Keratinocyte (primary cell): Measurements from ENCODE around the gene ERCC6L2. TPM values are rescaled to one million over a fixed set of nuclear protein-coding genes. Genes with fewer than 3 reads are reported as not detected.

Experiments
- DNase-seq: peaks from one replicate; pipeline ENCODE4 v3.0.0-alpha.2; 2011; ENCODE audit warnings: low read depth, missing footprints, low spot score
- FAIRE-seq: peaks from 2 replicates; lab custom pipeline; 2011; peaks lifted over from hg19 to GRCh38; lab: Jason Lieb, UNC
- H2AFZ ChIP-seq: 2 replicates; pipeline ENCODE4 v1.6.0; 2012; ENCODE audit warnings: low read length, control low read depth, inconsistent platforms; ENCODE audit not compliant: control insufficient read depth
- H3K27ac ChIP-seq: 2 replicates; pipeline ENCODE4 v1.5.1; 2011; ENCODE audit warnings: low read length; ENCODE audit not compliant: control insufficient read depth, insufficient read depth
- H3K27me3 ChIP-seq: 3 replicates; pipeline ENCODE4 v1.6.0; 2011; ENCODE audit warnings: low read length; ENCODE audit not compliant: control insufficient read depth, insufficient read depth; ENCODE audit errors: extremely low read depth
- H3K36me3 ChIP-seq, 2 experiments: 2 replicates in 1 of 2; 3 replicates in 1 of 2; pipeline ENCODE4 v1.5.1; 2011; ENCODE audit warnings: low read length in 2 of 2, mild to moderate bottlenecking in 1 of 2; ENCODE audit not compliant: control insufficient read depth in 2 of 2, insufficient read depth in 2 of 2; ENCODE audit errors: extremely low read depth in 1 of 2
- H3K4me1 ChIP-seq: 3 replicates; pipeline ENCODE4 v1.5.1; 2011; ENCODE audit warnings: low read length; ENCODE audit not compliant: control insufficient read depth, insufficient read depth; ENCODE audit errors: extremely low read depth
- H3K4me2 ChIP-seq: 3 replicates; pipeline ENCODE4 v1.6.0; 2011; ENCODE audit warnings: low read depth, low read length; ENCODE audit not compliant: control insufficient read depth, insufficient read depth; ENCODE audit errors: extremely low read depth
- H3K4me3 ChIP-seq, 3 experiments: fragments of 200-600 bp in 1 of 3; sonication (generic) in 1 of 3; 2 replicates in 2 of 3; 3 replicates in 1 of 3; pipeline ENCODE4 v1.5.1; 2011 to 2016; ENCODE audit warnings: low read length in 3 of 3, mild to moderate bottlenecking in 3 of 3, control low read depth in 2 of 3, inconsistent platforms in 1 of 3, low read depth in 1 of 3, mixed read lengths in 1 of 3, mixed run types in 1 of 3, moderate library complexity in 1 of 3; ENCODE audit not compliant: control insufficient read depth in 2 of 3, insufficient read depth in 2 of 3; ENCODE audit errors: extremely low read depth in 1 of 3
- H3K79me2 ChIP-seq: 2 replicates; pipeline ENCODE4 v1.6.0; 2012; ENCODE audit warnings: low read length; ENCODE audit not compliant: control insufficient read depth, insufficient read depth
- H3K9ac ChIP-seq: 3 replicates; pipeline ENCODE4 v1.6.0; 2011; ENCODE audit warnings: low read length; ENCODE audit not compliant: control insufficient read depth, insufficient read depth; ENCODE audit errors: extremely low read depth
- H3K9me1 ChIP-seq: 3 replicates; pipeline ENCODE4 v1.6.0; 2011; ENCODE audit warnings: low read length; ENCODE audit not compliant: control insufficient read depth, insufficient read depth; ENCODE audit errors: extremely low read depth
- H3K9me3 ChIP-seq: 2 replicates; pipeline ENCODE4 v1.5.1; 2012; ENCODE audit warnings: low read depth, low read length; ENCODE audit not compliant: control insufficient read depth
- H4K20me1 ChIP-seq: 3 replicates; pipeline ENCODE4 v1.6.0; 2011; ENCODE audit warnings: low read length; ENCODE audit not compliant: control insufficient read depth, insufficient read depth; ENCODE audit errors: extremely low read depth
- EZH2 ChIP-seq: IDR thresholded peaks from one replicate; pipeline ENCODE4 v1.6.1; 2012; ENCODE audit warnings: inconsistent platforms, mild to moderate bottlenecking, low read length, moderate library complexity
- dilution Hi-C: fragments of 300-500 bp; cut with MboI; formaldehyde crosslinking; loops from one replicate; pipeline ENCODE4 v1.7.0; 2020; ENCODE audit warnings: low sequenced_read_pairs; ENCODE audit not compliant: extremely low pct_ligation_motif_present
- polyA plus RNA-seq, 5 experiments: library from polyadenylated mRNA; depleted of rRNA in 3 of 5; stranded (reverse) in 3 of 5; stranded (forward) in 1 of 5; unstranded in 1 of 5; fragments of >200 nt; gene quantifications; 1 replicate in 1 of 5; 2 replicates in 3 of 5; 3 replicates in 1 of 5; pipeline versions ENCODE4 v1.2.1 to v1.2.3, GENCODE V29; 2011 to 2012; ENCODE audit warnings: missing spikeins in 2 of 5, low read depth in 1 of 5, low replicate concordance in 1 of 5
- TF ChIP-seq, protein P1 (sequence below), 3 experiments: IDR thresholded peaks in 1 of 3; conservative IDR thresholded peaks in 1 of 3; optimal IDR thresholded peaks in 1 of 3; 2 replicates in 2 of 3; 3 replicates in 1 of 3; pipeline versions ENCODE3 to v1.5.1; 2011; ENCODE audit warnings: low read length in 3 of 3, mild to moderate bottlenecking in 3 of 3, moderate library complexity in 2 of 3, control low read depth in 1 of 3, inconsistent platforms in 1 of 3; ENCODE audit not compliant: insufficient read depth in 2 of 3; ENCODE audit errors: extremely low read depth in 1 of 3

ERCC6L2 gene
- polyA plus RNA-seq, 1 donor (not counting 4 experiments of a cell fraction or from before 2014, with no cell fraction given) = 15.4 TPM

DNA sequence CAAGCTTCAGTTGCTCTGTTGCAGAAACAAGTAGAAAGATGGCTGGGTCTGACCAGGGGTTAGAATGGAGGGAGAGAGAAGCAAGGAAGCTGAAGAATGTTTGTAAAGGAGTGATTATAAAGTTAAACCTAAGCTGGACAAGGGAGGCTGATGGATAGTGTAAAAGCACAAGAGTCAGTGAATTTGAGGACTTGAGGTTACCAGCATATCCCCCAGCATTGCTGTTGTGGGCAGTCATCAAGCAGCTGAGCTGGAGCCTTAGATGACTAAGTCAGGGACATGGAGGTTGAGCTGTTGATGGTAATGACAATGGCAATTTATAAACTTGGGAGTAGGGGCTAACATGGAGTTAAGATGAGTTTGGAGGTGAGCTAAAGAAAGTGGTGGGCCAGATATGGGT is 131.5 kb downstream of the ERCC6L2 start:
- Histone ChIP-seq H3K9ac (no peak overlapping the region), H3K36me3 (peaks cover 3 to 4% of the 10 kb centered on the region in 2 experiments), H3K4me1 (no peaks in the 10 kb centered on the region), H3K79me2 (no peaks in the 10 kb centered on the region), H2AFZ (no peak overlapping the region), H3K9me3 (no peaks in the 10 kb centered on the region), H3K27me3 (no peaks in the 10 kb centered on the region), H3K9me1 (no peaks in the 10 kb centered on the region), H4K20me1 (no peaks in the 10 kb centered on the region), H3K4me3 (no peak overlapping the region), H3K27ac (no peak overlapping the region), H3K4me2 (no peak overlapping the region)
- dilution Hi-C loops = no loop called here
- DNase-seq = no peak
- TF ChIP-seq, protein P1, sequence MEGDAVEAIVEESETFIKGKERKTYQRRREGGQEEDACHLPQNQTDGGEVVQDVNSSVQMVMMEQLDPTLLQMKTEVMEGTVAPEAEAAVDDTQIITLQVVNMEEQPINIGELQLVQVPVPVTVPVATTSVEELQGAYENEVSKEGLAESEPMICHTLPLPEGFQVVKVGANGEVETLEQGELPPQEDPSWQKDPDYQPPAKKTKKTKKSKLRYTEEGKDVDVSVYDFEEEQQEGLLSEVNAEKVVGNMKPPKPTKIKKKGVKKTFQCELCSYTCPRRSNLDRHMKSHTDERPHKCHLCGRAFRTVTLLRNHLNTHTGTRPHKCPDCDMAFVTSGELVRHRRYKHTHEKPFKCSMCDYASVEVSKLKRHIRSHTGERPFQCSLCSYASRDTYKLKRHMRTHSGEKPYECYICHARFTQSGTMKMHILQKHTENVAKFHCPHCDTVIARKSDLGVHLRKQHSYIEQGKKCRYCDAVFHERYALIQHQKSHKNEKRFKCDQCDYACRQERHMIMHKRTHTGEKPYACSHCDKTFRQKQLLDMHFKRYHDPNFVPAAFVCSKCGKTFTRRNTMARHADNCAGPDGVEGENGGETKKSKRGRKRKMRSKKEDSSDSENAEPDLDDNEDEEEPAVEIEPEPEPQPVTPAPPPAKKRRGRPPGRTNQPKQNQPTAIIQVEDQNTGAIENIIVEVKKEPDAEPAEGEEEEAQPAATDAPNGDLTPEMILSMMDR (optimal IDR thresholded peaks at IDR 0.05 in 1 of 3, IDR thresholded peaks at IDR 0.05 in 1 of 3, conservative IDR thresholded peaks at IDR 0.05 in 1 of 3; ENCODE audit: extremely low read depth in 1 of 3, insufficient read depth in 2 of 3, low read length in 3 of 3) = no peak
- no peak for TF ChIP-seq EZH2
- no peak for FAIRE-seq

DNA sequence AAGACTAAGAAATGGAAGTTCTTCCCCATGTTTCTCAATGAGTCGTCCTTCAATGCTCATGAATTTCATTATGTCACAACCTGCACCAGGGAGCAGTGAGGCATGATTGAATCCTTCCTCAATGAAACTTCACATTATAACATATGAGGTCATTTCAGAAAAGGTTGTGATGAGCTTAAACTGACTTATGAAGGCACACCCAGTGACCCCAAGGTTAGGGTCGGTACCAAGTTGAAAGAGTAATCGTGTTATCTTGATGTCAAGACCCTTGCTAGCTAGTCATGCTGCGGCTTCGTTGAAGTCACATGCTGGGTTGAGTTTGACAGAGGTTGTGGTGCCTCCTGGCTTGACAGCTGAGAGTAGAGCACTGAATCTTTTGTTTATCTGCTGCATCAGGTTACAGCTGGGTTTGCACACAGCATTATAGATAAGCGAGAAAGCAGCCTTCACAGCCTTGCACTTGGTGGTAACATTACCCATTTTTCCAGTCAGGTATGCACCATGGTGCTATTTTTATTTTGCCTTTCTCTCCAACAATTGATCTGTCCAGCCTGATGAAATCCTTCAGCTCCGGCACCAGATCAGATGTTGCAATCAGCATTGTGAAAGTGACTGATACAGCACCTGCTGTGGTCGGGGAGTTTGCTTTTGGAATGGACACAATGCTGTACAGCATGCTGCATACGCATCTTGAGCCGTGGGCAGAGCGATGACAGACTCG is 133.2 kb downstream of the ERCC6L2 start:
- Histone ChIP-seq H3K27ac (no peak overlapping the region), H3K36me3 (peaks cover 4% of the 10 kb centered on the region in 2 experiments), H3K9me1 (no peaks in the 10 kb centered on the region), H3K4me2 (no peak overlapping the region), H3K9ac (no peak overlapping the region), H3K27me3 (no peaks in the 10 kb centered on the region), H3K4me1 (no peaks in the 10 kb centered on the region), H3K9me3 (no peaks in the 10 kb centered on the region), H2AFZ (no peak overlapping the region), H3K4me3 (no peak overlapping the region), H4K20me1 (no peaks in the 10 kb centered on the region), H3K79me2 (no peaks in the 10 kb centered on the region)
- dilution Hi-C loops = no loop called here
- no peak for TF ChIP-seq EZH2
- TF ChIP-seq, protein P1 (optimal IDR thresholded peaks at IDR 0.05 in 1 of 3, IDR thresholded peaks at IDR 0.05 in 1 of 3, conservative IDR thresholded peaks at IDR 0.05 in 1 of 3; ENCODE audit: extremely low read depth in 1 of 3, insufficient read depth in 2 of 3, low read length in 3 of 3) = no peak
- FAIRE-seq (no peak), DNase-seq (no peak)
